Left colon (tissue), 2 donors: ENCODE measurements around the gene SPOPL. TPM values are rescaled to one million over a fixed set of nuclear protein-coding genes. Genes with fewer than 3 reads are reported as not detected.
A peak's percentile ranks its signal among the peaks of the same experiment; 100 is the strongest.

Experiments used
- ATAC-seq: fragments of 200-7000 bp; cut with Tn5 transposase; one replicate; pipeline ENCODE4 v1.9.1; 2020; ENCODE audit warnings: mild to moderate bottlenecking, moderate library complexity
- DNase-seq, 2 donors: peaks; one replicate each; pipeline ENCODE4 v3.0.0-alpha.2; 2020
- intact Hi-C, 2 donors: fragments of 100-400 bp; cut with DNase I in 1 of 2; cut with micrococcal nuclease in 1 of 2; formaldehyde crosslinking; loops; one replicate each; pipeline versions ENCODE4 v1.11.2 to v1.14.0; 2022; cut with DNase I, micrococcal nuclease
- total RNA-seq, 2 donors: library from RNA; stranded (reverse); fragmentation: NEBNext Ultra II Directional; extraction: Animal tissue kit (Norgen Biotek cat#: 25700); gene quantifications; one replicate each; pipeline ENCODE4 v1.2.1, GENCODE V29; 2021
- donor health status: DM: no; HTN: no; CAD: no.
- donor health status: DM: yes; HTN: yes; CAD: no.

SPOPL gene
- total RNA-seq, 2 donors from 2014 or later = 32.0 to 34.5 TPM

DNA sequence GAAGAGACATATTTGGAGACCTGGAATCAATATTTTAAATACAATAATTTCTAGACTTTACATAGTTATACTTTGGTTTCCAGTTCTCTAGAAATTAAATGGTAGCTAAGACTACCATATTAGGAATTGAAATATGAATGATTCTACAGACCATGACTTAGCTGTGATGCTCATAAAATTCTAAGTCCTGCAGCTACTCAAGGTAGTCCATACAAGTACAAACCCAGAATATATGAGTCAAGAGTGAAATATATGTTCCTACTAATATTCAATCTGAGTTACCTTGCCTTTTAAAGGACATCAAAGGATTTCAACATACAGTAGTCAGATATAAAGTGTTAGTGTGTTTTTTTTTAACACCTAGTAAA, 10.1 kb upstream of the SPOPL start:
- intact Hi-C loops = no loop called here
- ATAC-seq = no peak
- DNase-seq = no peak

DNA sequence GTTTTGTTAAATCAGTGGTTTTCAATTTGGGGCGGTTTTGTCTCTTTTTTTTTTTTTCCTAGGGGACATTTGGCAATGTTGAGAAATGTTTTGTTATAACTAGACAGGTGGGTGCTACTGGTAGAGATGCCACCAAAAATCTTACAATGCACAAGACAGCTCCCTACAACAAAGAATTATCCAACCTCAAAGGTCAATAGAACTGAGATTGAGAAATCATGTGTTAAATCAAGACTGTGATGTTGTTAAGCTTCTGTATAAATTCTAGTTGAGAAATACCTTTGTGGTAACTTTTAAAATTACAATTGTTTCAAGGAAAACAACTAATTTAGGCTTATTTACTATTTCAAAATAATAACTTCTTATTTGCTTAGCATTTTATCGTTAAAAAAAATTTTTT, 9.4 kb upstream of the SPOPL start:
- intact Hi-C loops = no loop called here
- DNase-seq (no peak), ATAC-seq (no peak)

DNA sequence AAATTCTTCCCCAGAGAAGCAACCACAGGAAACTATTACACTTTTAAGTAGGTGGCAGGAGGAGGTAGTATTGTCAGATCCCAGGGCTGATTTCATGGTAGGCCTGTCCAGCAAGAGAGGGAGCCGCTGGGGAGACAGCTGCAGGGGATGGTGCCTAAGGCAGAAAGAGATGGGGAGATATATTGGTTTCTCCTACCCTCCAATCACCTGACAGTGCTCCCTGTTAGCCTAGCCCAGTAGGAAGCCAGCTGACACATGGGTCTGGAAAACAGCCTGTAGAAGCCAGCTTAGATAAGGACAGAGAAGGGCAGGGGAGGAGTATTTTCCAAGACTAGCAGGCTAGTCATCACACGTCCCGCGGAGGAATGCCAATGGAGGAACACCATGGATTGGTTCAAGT, 8.2 kb upstream of the SPOPL start:
- DNase-seq = no peak
- no peak for ATAC-seq
- intact Hi-C loops = no loop called here

DNA sequence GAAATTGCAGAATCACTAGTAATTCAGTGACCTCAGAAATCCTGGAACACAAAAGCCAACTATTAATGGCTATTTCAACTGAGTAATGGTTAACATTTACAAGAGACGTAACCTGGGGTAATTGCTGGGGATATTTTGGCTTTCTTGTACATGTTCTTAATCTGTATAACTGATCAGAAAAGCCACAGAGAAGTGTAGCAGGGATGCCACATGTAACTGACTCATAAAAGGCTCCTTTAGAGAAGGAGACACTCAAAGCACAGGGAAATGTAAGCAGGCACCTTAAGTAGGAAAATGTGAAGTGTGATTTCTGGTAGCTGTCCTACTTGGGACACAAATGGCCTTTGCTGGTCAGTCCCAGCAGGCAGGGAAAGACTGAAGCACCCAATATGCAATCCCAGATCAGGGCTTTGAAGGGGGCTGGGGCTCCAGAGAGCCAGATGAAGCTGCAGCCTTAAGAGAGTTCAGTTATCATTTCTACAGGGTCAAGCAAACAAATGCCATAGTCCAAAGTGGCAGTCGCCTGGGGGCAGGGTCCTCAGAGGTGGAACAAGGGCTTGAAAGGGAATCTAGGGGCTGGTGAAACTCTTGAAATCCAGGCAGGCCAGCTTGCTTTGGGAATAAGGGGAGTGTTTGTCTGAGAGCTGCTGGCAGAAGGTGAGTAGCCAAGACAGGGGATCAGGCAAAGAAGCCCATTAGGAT, 7.2 kb upstream of the SPOPL start:
- DNase-seq (no peak), ATAC-seq (no peak)
- intact Hi-C loops = no loop called here

- no peak for DNase-seq
- no peak for ATAC-seq
- intact Hi-C loops = no loop called here
These were observed 6.2 kb upstream of the SPOPL start for GRCh38 chr2:138495384-138495783.

GRCh38 chr2:138496096-138496651, 5.4 kb upstream of the SPOPL start:
- intact Hi-C loops = no loop called here
- no peak for DNase-seq
- no peak for ATAC-seq

- intact Hi-C loops = no loop called here
- ATAC-seq = no peak
These were observed 4.3 kb upstream of the SPOPL start for GRCh38 chr2:138497294-138497693.

GRCh38 chr2:138499684-138500083, 1.9 kb upstream of the SPOPL start:
- no peak for ATAC-seq
- DNase-seq = no peak
- intact Hi-C loops = no loop called here

More at GRCh38 chr2:138497294-138497693, 4.3 kb upstream of the SPOPL start:
- DNase-seq = no peak

DNA sequence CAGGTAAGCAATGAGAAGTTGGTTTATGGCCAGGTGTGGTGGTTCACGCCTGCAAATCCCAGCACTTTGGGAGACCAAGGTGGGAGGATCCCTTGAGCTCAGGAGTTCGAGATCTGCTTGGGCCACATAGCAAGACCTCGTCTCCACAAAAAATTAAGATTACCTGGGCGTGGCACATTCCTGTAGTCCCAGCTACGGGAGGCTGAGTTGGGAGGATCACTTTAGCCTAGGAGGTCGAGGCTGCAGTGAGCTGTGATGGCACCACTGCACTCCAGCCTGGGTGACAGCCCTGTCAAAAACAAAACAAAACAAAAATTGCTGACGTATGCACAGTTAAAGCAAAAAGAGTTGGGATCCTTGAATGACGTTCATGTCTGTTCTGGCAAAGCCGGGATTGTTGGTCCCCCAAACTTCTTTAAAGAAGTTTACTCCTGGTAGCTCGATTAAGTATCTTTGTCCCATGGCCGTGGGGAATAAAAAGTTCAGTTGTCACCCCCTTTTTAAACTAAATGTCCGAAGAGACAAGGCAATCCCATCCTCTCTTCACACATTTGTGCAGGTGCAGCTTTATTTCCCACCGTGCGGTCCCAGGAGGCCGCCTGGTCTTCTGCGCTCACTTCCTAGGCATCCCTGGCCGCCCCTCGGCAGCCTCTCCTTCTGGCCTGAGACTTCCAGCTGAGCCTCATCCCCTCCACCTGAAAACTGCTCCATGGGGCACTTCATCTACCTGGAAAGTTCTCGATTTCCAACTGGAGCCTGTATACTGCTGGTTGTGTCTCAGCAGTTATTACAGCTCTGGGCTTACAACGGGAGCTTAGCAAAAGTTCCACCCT, 762 bp upstream of the SPOPL start:
- DNase-seq (peak in 1 of 2 donors; percentile 33), ATAC-seq (peak; percentile 25)
- intact Hi-C loops = no loop called here

DNA sequence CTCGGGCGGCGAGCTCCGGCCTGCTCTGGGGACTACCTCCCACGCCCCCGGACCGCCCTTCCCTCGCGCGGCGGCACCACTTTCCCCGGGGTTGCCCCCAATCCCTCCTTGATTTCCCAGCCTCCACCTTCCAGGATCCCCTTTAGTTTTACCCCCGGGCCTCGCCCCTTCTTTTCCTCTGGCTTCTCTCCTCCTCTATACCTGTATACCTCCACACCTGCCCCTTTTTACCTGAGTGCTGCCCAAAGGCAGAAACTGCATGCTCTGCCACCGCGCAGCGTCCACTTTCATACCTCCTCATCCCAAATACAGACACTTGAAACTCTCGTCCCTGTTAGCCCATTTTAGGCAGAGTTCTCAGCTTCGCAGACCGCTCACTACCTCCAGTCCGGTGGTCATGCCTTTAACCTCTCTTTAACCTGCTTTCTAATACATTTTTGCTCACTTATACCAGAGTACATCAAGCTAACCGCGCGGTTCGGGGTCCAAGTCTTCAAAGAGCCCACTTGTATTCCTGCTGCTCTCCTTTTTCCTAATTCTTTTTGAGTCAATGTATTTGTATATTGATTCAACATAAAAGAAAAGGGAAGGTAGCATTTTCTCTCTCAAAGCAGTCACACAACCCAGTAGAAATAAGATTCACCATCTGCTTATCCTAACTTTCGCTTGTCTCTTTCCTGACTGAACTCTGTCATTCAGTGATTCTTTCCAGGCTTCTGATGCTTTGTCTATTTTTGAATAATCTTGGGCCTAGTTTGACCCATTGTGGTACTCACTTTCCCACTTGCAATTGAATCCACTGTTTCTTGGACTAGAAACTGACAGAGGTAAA, 901 bp downstream of the SPOPL start:
- DNase-seq = no peak
- peak; percentile 33 for ATAC-seq
- intact Hi-C loops = no loop called here

DNA sequence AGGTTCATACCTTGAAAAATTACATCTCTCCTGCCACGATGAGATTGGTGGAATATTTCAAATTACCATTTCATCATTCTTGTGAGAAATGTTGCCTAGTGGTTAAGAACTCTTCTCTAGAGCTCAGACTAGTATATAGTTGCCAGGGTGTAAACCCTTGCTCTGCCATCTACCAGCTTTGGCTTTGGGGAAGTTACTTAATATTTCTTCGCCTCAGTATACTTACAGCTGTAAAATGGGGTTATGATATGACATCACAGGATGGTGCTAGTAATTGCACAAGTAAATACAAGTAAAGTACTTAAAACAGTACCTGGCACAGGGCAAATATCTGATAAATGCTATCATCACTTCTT, 1.5 kb downstream of the SPOPL start:
- intact Hi-C loops = no loop called here
- ATAC-seq (no peak), DNase-seq (no peak)

GRCh38 chr2:138503652-138504051, 2.1 kb downstream of the SPOPL start:
- intact Hi-C loops = no loop called here
- DNase-seq (no peak), ATAC-seq (no peak)

- DNase-seq = no peak
- no peak for ATAC-seq
- intact Hi-C loops = no loop called here
These were observed 2.5 kb downstream of the SPOPL start for GRCh38 chr2:138504092-138504491.

DNA sequence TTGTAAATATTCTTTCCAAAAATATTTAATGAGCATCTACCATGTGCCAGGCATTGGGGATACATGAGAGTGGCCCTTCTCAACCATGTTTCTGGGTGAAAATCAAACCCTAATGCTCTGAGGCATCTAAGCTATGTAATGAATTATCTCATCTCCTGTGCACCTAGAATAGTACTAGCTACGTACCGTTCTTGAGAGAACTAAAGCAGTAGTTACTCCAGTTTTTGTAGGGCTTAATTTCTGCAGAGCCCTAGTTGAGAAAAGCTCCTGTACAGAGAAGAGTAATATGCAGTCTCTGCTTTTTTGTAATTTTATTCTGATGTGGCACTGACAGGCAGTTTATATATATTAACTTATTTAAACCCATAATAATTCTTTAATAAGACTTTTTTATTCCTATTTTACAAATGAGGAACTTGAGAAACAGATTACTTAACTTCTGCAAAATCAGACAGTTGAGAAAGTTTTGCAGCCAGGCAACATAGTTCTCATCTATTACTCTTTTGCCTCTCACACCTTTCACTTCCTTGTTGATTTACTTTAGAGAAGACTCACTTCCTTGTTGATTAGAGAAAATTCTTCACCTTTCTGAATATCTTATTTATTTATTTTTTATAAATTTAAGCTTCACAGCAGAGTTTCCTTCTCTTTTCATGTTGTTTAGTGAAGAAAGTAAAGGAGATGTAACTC, 3.1 kb downstream of the SPOPL start:
- ATAC-seq (no peak), DNase-seq (no peak)
- intact Hi-C loops = no loop called here

GRCh38 chr2:138507267-138507666, 5.7 kb downstream of the SPOPL start:
- DNase-seq = no peak
- intact Hi-C loops = no loop called here
- no peak for ATAC-seq

GRCh38 chr2:138510319-138510718, 8.7 kb downstream of the SPOPL start:
- no peak for DNase-seq
- intact Hi-C loops = no loop called here
- no peak for ATAC-seq

DNA sequence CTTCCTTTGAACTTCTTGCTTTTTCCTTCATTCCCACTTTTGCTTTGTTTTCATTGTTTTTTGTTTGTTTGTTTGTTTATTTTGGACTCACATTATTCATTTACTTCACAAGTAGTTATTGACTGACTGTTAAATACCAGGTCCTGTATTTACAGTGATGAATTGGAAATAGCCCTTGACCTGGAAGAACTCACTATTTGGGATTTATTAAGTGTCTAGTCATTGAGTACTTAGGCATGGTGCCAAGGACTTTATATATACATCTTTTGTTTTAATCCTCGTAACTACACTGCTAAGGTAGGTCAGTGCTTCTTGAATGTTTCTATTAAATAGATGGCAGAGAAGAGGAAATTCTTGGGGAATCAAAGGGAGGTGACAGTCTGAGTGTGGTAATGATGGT, 11.1 kb downstream of the SPOPL start:
- no peak for ATAC-seq
- intact Hi-C loops = no loop called here
- DNase-seq = no peak

- DNase-seq = no peak
- no peak for ATAC-seq
- intact Hi-C loops = no loop called here
These were observed 12.6 kb downstream of the SPOPL start for GRCh38 chr2:138514173-138514572.

DNA sequence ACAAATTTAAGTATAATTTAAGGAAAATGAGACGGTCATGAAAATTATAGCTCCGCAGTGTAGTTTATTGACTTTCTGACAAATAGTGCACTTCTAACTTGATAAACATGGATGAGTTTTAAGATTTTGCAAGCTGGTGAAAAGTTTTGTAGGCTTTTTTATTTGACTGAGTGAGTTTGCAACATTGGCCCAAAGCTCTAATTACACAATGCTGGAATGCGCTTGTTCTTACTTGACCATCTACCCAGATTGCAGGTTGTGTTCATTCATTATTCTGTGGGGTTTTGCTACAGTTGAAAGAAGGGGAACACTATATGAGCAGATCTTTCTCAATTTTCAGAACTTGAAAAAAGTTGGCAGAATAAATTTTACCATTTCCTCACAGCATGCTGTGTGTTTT, 13.5 kb downstream of the SPOPL start:
- no peak for DNase-seq
- intact Hi-C loops = no loop called here

More for the DNA sequence above, 13.5 kb downstream of the SPOPL start:
- ATAC-seq = no peak
